ENCODE measurements around the gene CATSPERB.
"Not testable (repeated sequence)": the region's sequence is repeated elsewhere in the genome, so short reads cannot be mapped to it uniquely, and the experiment has no call there.

CATSPERB gene

DNA sequence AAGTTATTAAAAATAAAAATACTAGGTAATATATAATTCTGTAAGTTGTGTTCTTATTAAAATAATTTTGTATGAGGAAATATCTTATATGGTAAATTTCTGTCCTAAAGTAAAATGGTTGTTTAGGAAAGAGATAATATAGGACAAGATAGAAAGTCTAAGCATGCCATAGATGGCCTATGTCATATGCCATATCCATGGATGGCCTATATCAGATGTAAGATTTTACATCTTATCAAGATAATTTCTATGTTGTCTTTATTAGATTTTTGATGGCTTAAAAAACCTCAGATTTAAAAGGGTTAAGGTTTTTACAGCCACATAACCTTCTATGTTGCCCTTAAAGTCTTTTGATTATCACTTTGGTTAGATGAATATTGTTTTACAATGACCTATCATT, 52.6 kb downstream of the CATSPERB start:
- Mint-ChIP-seq H3K4me1 (ENCODE audit: low read depth in 2 of 2) (no peaks in the 10 kb centered on the region), H3K9me3 (peaks cover 0 to 3% of the 10 kb centered on the region in 2 donors)
- no peak for DNase-seq

DNA sequence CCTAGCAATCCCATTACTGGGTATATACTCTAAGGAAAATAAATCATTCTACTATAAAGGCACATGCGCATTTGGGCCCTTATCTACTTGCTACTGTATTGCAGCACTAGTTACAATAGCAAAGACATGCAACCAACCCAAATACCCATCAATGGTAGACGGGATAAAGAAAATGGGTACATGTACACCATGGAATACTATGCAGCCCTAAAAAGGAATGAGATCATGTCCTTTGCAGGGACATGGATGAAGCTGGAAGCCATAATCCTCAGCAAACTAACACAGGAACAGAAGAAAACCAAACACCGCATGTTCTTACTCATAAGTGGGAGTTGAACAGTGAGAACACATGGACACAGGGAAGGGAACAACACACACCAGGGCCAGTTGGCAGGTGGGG, 54.2 kb downstream of the CATSPERB start:
- not testable (repeated sequence) for ATAC-seq (replicated peaks); H3K27ac Mint-ChIP-seq; H3K9me3 Mint-ChIP-seq; H3K27me3 Mint-ChIP-seq; H3K4me3 Mint-ChIP-seq; H3K4me1 Mint-ChIP-seq (ENCODE audit: low read depth in 2 of 2); DNase-seq; H3K36me3 Mint-ChIP-seq (ENCODE audit: insufficient read depth)

More for the DNA sequence above, 52.6 kb downstream of the CATSPERB start:
- H3K27me3 Mint-ChIP-seq: no peaks in the 10 kb centered on the region
- H3K27ac Mint-ChIP-seq: no peak overlapping the region
- no peak for ATAC-seq (replicated peaks)
- H3K36me3 Mint-ChIP-seq (ENCODE audit: insufficient read depth): no peaks in the 10 kb centered on the region
- no peak overlapping the region for H3K4me3 Mint-ChIP-seq

- Mint-ChIP-seq H3K4me1 (ENCODE audit: low read depth in 2 of 2) (no peaks in the 10 kb centered on the region), H3K36me3 (ENCODE audit: insufficient read depth) (no peaks in the 10 kb centered on the region), H3K9me3 (peaks cover 0 to 3% of the 10 kb centered on the region in 2 donors), H3K27me3 (no peaks in the 10 kb centered on the region), H3K4me3 (no peak overlapping the region), H3K27ac (no peak overlapping the region)
- ATAC-seq (replicated peaks) (no peak), DNase-seq (no peak)
Observed at GRCh38 chr14:91674911-91675310, 57.0 kb downstream of the CATSPERB start.

DNA sequence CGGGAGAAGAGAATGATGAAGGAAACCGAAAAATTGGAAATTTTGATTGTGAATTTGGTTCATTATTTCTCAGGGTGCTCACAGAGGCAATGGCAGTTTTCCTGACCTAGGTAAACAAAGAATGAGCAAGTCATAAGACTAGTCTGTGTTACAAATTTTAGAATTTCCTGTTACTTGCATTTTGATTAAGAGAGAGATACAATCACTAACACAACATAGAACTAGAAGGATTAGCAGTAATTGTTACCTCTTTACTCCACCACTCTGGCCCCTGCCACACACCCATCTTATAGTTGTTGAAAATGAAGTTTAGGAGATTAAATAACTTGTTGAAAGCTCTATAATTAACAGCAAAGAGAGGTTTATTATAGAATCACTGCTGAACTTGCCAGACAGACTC, 62.0 kb downstream of the CATSPERB start:
- Mint-ChIP-seq H3K4me1 (ENCODE audit: low read depth in 2 of 2) (no peaks in the 10 kb centered on the region), H3K4me3 (no peak overlapping the region), H3K27me3 (no peaks in the 10 kb centered on the region), H3K36me3 (ENCODE audit: insufficient read depth) (no peaks in the 10 kb centered on the region), H3K27ac (no peak overlapping the region), H3K9me3 (no peaks in the 10 kb centered on the region)
- ATAC-seq (replicated peaks): no peak
- no peak for DNase-seq

DNA sequence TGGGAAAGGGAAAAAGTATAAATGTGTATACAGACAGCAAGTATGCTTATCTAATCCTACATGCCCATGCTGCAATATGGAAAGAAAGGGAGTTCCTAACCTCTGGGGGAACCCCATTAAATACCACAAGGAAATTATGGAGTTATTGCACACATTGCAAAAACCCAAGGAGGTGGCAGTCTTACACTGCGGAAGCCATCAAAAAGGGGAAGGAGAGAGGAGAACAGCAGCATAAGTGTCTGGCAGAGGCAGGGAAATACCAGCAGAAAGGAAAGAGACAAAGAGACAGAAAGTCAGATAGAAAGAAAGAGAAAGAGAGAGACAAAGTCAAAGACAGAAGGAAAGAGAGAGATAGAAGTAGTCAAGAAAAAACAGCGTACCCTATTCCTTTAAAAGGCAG, 64.8 kb downstream of the CATSPERB start:
- ATAC-seq (replicated peaks); H3K36me3 Mint-ChIP-seq (ENCODE audit: insufficient read depth); H3K9me3 Mint-ChIP-seq; H3K27ac Mint-ChIP-seq; H3K4me1 Mint-ChIP-seq (ENCODE audit: low read depth in 2 of 2); H3K4me3 Mint-ChIP-seq; DNase-seq; H3K27me3 Mint-ChIP-seq: not testable (repeated sequence)

DNA sequence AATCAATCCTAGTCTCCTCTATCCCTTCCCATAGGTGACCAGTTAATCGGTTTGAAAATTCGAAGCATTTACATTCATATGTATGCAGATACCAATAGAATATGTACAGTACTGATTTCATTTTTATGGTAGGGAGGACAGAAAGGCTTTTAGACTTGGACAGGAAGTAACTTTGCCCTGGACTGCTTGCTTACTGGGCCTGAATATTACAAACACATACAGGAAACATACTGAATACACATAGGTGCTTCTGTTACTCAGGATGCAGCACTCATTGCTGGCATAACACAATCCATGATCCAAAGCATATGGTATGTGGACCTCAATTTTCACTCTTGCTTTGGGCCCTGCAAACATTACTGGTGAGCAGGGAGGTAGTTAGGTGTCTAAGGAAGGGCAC, 71.1 kb downstream of the CATSPERB start:
- ATAC-seq (replicated peaks) (no peak), DNase-seq (no peak)
- no peaks in the 10 kb centered on the region for H3K27me3 Mint-ChIP-seq
- no peak overlapping the region for H3K4me3 Mint-ChIP-seq
- H3K4me1 Mint-ChIP-seq (ENCODE audit: low read depth in 2 of 2): no peaks in the 10 kb centered on the region
- no peaks in the 10 kb centered on the region for H3K36me3 Mint-ChIP-seq (ENCODE audit: insufficient read depth)
- H3K27ac Mint-ChIP-seq: no peak overlapping the region
- H3K9me3 Mint-ChIP-seq: no peaks in the 10 kb centered on the region

DNA sequence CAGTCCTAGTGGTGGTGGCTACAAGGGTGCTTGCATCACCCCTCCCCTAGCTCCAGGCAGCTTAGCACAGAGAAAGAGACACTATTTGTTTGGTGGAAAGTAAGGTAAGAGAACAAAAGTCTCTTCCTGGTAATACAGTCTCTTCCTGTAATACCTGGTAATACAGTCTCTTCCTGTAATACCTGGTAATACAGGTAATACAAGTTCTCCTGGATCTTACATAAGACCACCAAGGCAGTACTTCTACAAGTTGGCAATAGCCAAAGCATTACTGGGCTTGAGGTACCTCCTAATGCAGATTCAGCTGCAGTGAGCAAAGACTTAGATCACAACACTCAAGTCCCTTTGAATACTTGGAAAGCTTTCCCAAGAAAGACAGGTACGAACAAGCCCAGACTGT, 77.0 kb downstream of the CATSPERB start:
- Mint-ChIP-seq H3K27ac (no peak overlapping the region), H3K9me3 (no peaks in the 10 kb centered on the region), H3K4me1 (ENCODE audit: low read depth in 2 of 2) (no peaks in the 10 kb centered on the region), H3K4me3 (no peak overlapping the region), H3K36me3 (ENCODE audit: insufficient read depth) (no peaks in the 10 kb centered on the region), H3K27me3 (no peaks in the 10 kb centered on the region)
- no peak for ATAC-seq (replicated peaks)
- no peak for DNase-seq

GRCh38 chr14:91653451-91653850, 78.4 kb downstream of the CATSPERB start:
- no peaks in the 10 kb centered on the region for H3K9me3 Mint-ChIP-seq
- H3K27me3 Mint-ChIP-seq: peaks cover 0 to 7% of the 10 kb centered on the region in 2 donors
- no peak overlapping the region for H3K27ac Mint-ChIP-seq
- H3K4me1 Mint-ChIP-seq (ENCODE audit: low read depth in 2 of 2): no peaks in the 10 kb centered on the region
- H3K36me3 Mint-ChIP-seq (ENCODE audit: insufficient read depth): no peaks in the 10 kb centered on the region
- no peak for DNase-seq
- no peak overlapping the region for H3K4me3 Mint-ChIP-seq
- ATAC-seq (replicated peaks): no peak

GRCh38 chr14:91649930-91650329, 82.0 kb downstream of the CATSPERB start:
- H3K9me3 Mint-ChIP-seq: peaks cover 2 to 7% of the 10 kb centered on the region in 2 donors
- no peaks in the 10 kb centered on the region for H3K4me1 Mint-ChIP-seq (ENCODE audit: low read depth in 2 of 2)
- no peaks in the 10 kb centered on the region for H3K36me3 Mint-ChIP-seq (ENCODE audit: insufficient read depth)
- peaks cover 14 to 15% of the 10 kb centered on the region in 2 donors for H3K27me3 Mint-ChIP-seq
- H3K4me3 Mint-ChIP-seq: no peak overlapping the region
- DNase-seq: peak in 2 of 3 experiments; percentile 1 to 6
- H3K27ac Mint-ChIP-seq: no peak overlapping the region
- no peak for ATAC-seq (replicated peaks)

DNA sequence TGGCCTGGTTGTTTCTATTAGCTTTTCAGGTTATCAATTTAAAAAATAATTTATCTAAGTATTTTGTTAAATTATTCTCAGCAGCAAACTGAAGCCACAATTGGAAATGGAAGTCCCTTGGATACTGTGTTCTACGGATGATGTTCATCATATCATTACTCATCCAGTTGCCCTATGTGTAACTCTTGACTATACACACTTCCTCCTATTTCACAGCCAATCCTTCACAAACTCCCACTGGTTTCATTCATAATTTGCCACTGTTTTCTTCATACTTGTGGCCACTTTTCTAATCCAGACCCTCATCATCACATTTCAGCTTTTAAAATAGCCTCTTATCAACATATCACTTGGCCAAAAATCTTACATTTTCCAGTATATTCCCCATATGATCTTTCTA, 84.0 kb downstream of the CATSPERB start:
- no peak for DNase-seq
- no peak overlapping the region for H3K4me3 Mint-ChIP-seq
- peaks cover 2 to 7% of the 10 kb centered on the region in 2 donors for H3K9me3 Mint-ChIP-seq
- H3K27ac Mint-ChIP-seq: no peak overlapping the region
- no peaks in the 10 kb centered on the region for H3K36me3 Mint-ChIP-seq (ENCODE audit: insufficient read depth)
- ATAC-seq (replicated peaks): no peak
- peaks cover 14 to 15% of the 10 kb centered on the region in 2 donors for H3K27me3 Mint-ChIP-seq
- H3K4me1 Mint-ChIP-seq (ENCODE audit: low read depth in 2 of 2): no peaks in the 10 kb centered on the region

DNA sequence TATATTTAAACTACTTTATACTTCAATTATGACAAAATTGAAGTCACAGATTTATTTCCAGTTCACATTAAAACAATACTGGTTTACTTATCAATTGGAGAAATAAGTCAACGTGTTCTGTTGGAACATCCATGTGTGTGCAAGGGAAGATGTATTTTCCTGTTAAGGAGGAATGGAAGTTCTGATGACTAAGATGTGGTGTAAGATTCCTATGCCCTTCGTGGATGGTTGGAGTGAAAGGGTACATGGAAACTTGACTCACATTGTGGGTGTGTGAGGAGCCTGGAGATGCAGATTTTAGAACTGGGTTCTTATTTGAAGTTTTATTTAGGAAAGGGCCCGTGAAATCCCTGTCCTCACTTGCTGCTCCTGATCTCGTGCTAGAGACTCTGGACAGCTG, 95.3 kb downstream of the CATSPERB start:
- H3K36me3 Mint-ChIP-seq (ENCODE audit: insufficient read depth): peaks cover 3% of the 10 kb centered on the region
- no peaks in the 10 kb centered on the region for H3K9me3 Mint-ChIP-seq
- ATAC-seq (replicated peaks) (no peak), DNase-seq (no peak)
- peaks cover 0 to 1% of the 10 kb centered on the region in 2 donors for H3K4me1 Mint-ChIP-seq (ENCODE audit: low read depth in 2 of 2)
- H3K27ac Mint-ChIP-seq: no peak overlapping the region
- H3K27me3 Mint-ChIP-seq: no peaks in the 10 kb centered on the region
- H3K4me3 Mint-ChIP-seq: no peak overlapping the region

- H3K36me3 Mint-ChIP-seq (ENCODE audit: insufficient read depth): no peaks in the 10 kb centered on the region
- ATAC-seq (replicated peaks): no peak
- no peak overlapping the region for H3K27ac Mint-ChIP-seq
Observed at GRCh38 chr14:91624757-91625156, 107.1 kb downstream of the CATSPERB start.

GRCh38 chr14:91614187-91614586, 117.7 kb downstream of the CATSPERB start:
- Mint-ChIP-seq H3K27ac (no peak overlapping the region), H3K4me1 (ENCODE audit: low read depth in 2 of 2) (no peaks in the 10 kb centered on the region), H3K27me3 (no peaks in the 10 kb centered on the region), H3K9me3 (no peaks in the 10 kb centered on the region), H3K4me3 (no peak overlapping the region), H3K36me3 (ENCODE audit: insufficient read depth) (no peaks in the 10 kb centered on the region)
- DNase-seq (no peak), ATAC-seq (replicated peaks) (no peak)

More at GRCh38 chr14:91624757-91625156, 107.1 kb downstream of the CATSPERB start:
- Mint-ChIP-seq H3K27me3 (no peaks in the 10 kb centered on the region), H3K9me3 (no peaks in the 10 kb centered on the region), H3K4me3 (no peak overlapping the region), H3K4me1 (ENCODE audit: low read depth in 2 of 2) (no peaks in the 10 kb centered on the region)
- no peak for DNase-seq

GRCh38 chr14:91613459-91614112, 118.3 kb downstream of the CATSPERB start:
- Mint-ChIP-seq H3K9me3 (no peaks in the 10 kb centered on the region), H3K27ac (no peak overlapping the region), H3K4me3 (no peak overlapping the region), H3K36me3 (ENCODE audit: insufficient read depth) (no peaks in the 10 kb centered on the region), H3K4me1 (ENCODE audit: low read depth in 2 of 2) (no peaks in the 10 kb centered on the region), H3K27me3 (no peaks in the 10 kb centered on the region)
- ATAC-seq (replicated peaks) (no peak), DNase-seq (no peak)

DNA sequence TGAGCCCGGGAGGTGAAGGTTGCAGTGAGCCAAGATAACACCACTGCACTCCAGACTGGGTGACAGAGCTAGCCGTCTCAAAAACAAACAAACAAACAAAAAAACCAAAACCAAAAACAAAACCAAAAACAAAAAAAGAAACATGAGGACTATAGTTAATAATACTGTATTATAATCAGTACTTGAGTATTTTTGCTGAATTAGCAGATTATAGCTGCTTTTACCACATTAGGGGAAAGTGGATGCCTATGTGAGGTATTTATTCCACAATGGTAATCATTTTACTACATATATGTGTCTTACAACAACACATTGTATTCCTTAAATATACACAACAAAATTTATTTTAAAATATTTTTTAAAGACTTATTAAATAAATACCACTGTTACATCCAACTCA, 120.4 kb downstream of the CATSPERB start:
- Mint-ChIP-seq H3K27me3 (no peaks in the 10 kb centered on the region), H3K4me3 (no peak overlapping the region), H3K4me1 (ENCODE audit: low read depth in 2 of 2) (no peaks in the 10 kb centered on the region), H3K36me3 (ENCODE audit: insufficient read depth) (no peaks in the 10 kb centered on the region), H3K27ac (no peak overlapping the region), H3K9me3 (no peaks in the 10 kb centered on the region)
- ATAC-seq (replicated peaks) (no peak), DNase-seq (no peak)

All from effector memory CD8-positive, alpha-beta T cell (primary cell).